HG02970 (cell line): Measurements from ENCODE around the gene TBC1D20.
A peak's percentile ranks its signal among the peaks of the same experiment; 100 is the strongest.
"Not testable (repeated sequence)": the region's sequence is repeated elsewhere in the genome, so short reads cannot be mapped to it uniquely, and the experiment has no call there.

ENCODE experiments used
- ATAC-seq: cut with Tn5 transposase; IDR thresholded peaks from one replicate; pipeline ENCODE4 v1.9.1; 2021; ENCODE audit warnings: mild to moderate bottlenecking, moderate library complexity, moderate number of reproducible peaks; ENCODE audit not compliant: unreplicated experiment, low FRiP score

Gene TBC1D20, protein sequence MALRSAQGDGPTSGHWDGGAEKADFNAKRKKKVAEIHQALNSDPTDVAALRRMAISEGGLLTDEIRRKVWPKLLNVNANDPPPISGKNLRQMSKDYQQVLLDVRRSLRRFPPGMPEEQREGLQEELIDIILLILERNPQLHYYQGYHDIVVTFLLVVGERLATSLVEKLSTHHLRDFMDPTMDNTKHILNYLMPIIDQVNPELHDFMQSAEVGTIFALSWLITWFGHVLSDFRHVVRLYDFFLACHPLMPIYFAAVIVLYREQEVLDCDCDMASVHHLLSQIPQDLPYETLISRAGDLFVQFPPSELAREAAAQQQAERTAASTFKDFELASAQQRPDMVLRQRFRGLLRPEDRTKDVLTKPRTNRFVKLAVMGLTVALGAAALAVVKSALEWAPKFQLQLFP

DNA sequence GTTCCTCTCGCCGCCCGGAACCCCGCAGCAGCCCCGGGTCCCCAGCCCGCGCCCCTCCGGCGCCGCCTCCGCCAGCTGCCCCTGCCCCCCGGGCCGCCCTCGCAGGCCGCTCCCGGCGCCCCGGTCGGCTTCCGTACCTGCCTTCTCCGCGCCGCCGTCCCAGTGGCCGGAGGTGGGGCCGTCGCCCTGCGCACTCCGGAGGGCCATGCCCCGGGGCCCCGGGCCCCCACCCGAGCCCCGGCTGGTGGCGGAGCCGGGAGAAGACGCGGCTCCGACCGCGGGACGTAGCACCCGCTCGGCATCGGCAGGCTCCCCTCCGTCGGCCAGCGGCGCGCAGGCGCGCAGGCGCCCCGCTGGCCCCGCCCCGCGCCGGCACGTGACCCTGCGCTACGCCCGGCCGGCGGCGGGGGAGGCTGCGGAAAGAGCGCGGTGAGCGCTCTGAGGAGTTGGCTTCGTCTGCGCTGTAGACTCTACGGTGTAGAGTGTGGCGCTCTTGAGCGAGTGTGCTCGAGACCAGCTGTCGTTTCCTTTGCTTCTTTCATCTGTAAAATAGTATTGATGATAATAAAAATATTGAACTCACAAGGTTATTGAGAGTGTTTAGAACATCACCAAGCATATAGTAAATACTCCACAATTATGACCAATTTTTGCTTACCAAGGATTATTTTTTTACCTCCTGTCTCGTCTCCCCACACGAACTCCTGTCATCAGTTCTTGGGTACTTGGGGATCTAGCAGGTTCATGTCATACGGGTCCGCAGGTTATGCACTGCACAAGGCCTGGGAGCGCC, at the start of gene TBC1D20:
TBC1D20 (minus strand) TSS at position 335 of the 793 bp plus-strand sequence; CDS start at position 207, 128 bp downstream.
- peak; percentile 91 for ATAC-seq

GRCh38 chr20:510328-511057, 48.2 kb upstream of the TBC1D20 start:
- not testable (repeated sequence) for ATAC-seq

DNA sequence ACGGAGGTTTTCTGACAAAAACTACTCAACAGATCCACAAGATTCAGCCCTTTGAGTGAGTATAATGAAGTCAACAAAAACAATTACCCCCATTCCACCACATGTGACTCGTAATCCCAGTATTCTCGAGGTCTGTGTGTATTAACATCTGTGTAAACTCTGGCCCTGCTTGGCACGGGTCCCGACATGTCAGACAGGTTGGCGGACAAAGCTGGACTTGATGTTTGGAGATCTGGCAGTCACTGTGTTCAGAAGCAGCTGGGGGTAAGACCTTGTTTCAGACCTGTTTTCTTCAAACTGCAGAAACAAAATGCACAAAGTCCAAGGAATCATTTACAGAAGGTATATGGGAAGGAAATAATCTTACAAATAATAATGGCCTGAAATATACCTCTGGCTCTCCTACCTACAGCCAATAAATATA, 46.0 kb upstream of the TBC1D20 start:
- ATAC-seq = not testable (repeated sequence)

GRCh38 chr20:507761-508332, 45.5 kb upstream of the TBC1D20 start:
- ATAC-seq = no peak

- no peak for ATAC-seq
Measured at GRCh38 chr20:507006-507758, 44.8 kb upstream of the TBC1D20 start.

DNA sequence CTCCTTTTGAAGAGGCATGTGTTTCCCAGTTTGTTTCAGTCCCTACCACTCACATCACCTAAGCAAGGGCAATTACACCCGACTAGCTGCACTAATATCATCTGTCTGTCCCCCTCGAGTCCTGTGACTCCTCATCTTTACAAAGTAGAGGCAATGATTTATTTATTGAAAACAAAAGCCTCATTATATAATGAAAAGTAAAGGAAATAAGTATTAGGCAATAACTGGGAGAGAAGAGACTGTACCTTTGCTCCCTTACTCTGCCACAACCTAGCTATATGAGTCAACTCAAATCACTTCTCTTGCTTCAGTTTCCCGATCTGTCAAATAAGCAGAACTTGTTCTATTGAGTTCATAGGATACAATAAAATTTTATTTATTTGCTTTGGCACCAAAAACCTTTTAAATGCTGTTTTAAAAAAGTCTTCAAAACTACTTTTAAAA, 42.3 kb upstream of the TBC1D20 start:
- ATAC-seq = no peak

DNA sequence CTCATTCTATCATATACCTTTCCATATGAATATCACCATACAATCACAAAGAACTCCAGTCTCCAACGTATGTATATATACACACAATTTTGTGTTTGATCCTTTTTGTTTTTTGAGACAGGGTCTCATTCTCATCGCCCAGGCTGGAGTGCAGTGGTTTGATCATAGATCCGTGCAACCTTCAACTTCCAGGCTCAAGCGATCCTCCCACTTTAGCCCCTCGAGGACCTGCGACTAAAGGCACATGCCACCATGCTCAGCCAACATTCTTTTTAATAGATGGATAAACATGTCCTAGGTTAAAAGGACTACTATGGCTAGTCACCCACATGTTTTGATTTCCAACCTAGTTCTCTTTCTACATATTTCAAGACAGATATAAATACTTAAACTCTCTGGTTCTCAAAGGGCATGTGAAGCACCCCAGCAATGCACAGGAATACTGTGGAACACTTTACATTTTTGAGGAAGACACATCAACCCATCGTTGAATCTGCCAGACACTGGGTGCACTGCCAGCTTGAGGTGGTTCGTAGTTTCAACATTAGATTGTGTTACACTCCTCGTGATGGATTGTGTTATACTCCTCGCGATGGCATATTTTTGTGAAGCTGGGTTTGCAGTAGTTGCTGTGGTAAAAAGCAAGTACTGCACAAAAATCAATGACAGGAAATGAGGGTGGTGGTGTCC, 40.9 kb upstream of the TBC1D20 start:
- no peak for ATAC-seq

DNA sequence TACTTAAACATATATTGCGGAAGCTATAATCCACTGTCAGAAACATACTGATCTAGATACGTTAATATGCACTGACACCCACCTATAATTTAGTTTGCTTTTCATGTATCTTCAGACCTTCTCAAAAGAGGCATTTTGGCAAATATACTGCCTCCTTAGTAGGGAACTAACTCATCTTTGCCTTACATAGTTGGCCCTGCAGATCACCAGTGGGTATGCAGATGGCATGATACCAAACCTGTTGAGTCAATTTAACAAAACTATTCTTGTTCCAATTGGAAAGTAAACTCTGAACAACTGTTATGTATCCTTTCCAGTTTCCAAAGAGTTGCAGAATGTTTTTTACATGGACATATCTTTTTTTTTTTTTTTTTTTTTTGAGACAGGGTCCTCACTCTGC, 35.6 kb upstream of the TBC1D20 start:
- ATAC-seq = no peak

DNA sequence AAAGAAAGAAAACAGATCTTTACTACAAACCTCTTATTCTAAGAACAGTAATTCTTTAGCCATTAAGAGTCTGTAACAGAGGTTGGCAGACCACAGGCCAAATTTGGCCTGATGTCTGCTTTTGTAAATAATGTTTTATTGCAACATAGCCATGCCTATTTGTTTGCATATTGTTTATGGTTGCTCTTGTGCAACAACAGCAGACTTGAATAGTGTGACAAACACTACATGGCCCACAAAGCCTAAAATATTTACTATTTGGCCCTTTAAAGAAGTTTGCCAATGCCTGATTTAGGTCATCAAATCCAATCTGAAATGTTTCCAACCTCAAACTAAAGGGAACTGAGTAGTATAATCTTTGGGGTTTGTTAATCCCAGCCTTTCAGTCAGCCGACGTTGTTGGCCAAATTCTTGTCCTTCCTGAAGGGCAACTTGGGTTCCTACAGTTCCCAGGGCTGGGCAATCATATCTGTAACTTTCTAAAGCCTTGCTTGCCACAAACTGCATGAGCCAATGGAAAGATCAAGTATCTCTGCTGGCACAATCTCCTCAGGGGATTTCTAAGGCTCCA, 33.9 kb upstream of the TBC1D20 start:
- ATAC-seq = no peak

- no peak for ATAC-seq
Measured at GRCh38 chr20:492159-492558, 29.8 kb upstream of the TBC1D20 start.

DNA sequence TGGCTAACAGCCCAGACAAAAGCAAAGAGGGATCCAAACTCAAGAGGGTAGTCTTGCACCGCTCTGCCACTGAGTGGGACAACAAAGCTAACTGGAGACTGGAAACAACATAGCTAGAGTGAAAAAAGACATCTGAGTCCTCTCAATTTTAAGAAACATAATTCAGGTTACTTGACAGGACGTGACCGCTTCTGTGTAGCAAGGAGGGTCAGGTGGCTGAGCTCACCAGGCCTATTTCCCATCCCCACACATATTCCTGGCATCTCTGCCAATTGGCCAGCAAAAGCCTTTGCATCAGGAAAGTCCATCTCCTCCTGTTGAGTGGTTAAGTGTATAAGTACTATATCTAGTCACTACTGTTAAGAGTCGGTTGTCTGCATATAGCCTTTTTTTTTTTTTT, 25.3 kb upstream of the TBC1D20 start:
- no peak for ATAC-seq

DNA sequence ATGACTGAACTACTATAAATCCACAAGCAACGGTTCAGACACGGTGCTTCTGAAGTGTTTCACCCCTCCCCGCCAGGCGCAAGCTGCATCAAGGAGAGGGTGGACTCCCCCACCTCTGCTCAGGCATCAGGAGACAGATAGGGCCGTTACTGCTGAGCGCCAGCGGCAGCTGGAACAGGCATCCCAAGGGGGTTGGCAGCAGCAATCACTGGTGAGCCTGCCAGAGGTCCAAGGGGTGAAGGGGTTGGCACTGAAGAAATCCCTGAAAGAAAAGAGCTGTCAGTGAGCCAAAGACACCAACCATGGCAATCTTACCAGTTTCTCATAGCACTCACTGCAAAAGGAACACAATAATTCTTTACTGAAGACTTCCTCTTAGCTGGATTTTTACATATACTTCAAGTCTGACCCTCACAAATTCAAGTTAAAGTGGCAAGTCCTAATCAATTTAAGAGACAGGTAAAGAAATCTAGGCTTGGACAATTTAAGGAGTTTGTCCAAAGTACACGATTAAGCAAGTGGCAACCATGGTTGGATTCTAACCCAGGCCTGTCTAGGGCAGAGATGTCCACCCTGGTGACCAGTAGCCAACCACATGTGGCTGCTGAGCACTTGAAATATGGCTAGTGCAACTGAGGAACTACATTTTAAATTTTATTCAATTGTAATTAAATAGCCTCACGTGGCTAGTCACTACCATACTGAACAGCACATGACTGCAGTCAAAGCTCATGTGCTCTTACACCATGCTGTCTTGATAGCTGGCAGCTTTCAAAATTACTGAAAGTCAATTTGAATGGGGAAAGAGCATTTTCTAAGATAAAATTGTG, 21.7 kb upstream of the TBC1D20 start:
- no peak for ATAC-seq

GRCh38 chr20:481167-481566, 18.8 kb upstream of the TBC1D20 start:
- no peak for ATAC-seq

DNA sequence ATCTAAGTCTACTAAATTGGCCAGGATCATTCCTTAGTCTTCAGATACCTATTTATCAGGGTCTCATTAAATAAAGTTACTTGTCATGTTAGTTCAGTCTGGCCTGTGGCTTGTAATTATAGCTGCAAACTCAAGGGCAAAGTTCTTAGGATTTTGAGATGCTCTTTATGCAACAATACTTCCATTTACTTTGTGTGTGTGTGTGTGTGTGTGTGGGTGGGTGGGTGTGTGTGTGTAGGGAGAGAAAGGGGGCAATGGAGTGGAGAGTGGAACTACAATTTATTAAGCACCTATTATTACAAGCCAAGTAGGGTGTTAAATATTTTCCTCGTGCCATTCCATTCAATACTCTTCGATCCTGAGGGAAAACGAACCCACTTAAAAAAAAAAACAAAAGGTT, 17.7 kb upstream of the TBC1D20 start:
- no peak for ATAC-seq

DNA sequence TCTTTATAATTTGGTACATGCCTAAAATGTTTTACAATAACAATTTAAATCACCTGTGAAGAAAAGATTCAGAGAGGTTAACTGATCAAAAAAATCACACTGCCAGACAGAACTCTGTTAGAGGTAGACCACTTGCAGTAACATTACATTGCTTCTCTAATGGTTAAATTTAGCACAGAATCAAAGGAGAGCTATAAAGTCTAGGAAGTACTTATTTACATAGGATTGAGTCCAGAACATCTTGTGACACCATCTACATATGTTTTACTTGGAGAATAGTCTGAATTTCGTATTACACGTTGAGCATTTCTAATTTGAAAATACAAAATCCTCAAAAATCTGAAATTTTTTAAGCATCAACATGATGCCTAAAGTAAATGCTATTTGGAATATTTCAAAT, 17.2 kb upstream of the TBC1D20 start:
- ATAC-seq = no peak

DNA sequence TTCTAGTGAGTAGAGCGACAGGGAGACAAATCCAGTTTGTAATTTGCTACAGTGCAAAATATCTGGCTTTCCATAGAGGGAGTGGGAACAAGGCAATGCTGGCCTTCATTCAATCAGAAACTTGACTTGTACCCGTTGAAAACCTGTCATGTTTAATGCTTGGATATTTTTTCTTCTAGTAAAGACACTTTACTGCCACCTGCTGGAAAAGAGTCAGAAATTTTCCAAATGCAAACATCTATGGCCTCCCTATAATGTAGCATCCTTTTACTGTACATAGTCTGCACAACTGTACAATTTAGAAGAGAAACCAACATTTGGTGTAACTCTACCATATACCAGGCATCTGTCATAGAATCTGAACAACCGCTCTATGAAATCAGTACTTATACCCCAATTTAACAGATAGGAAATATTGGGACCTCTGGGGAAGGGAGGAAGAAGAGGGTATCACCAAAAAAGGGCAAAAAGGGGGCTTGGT, 16.7 kb upstream of the TBC1D20 start:
- no peak for ATAC-seq

DNA sequence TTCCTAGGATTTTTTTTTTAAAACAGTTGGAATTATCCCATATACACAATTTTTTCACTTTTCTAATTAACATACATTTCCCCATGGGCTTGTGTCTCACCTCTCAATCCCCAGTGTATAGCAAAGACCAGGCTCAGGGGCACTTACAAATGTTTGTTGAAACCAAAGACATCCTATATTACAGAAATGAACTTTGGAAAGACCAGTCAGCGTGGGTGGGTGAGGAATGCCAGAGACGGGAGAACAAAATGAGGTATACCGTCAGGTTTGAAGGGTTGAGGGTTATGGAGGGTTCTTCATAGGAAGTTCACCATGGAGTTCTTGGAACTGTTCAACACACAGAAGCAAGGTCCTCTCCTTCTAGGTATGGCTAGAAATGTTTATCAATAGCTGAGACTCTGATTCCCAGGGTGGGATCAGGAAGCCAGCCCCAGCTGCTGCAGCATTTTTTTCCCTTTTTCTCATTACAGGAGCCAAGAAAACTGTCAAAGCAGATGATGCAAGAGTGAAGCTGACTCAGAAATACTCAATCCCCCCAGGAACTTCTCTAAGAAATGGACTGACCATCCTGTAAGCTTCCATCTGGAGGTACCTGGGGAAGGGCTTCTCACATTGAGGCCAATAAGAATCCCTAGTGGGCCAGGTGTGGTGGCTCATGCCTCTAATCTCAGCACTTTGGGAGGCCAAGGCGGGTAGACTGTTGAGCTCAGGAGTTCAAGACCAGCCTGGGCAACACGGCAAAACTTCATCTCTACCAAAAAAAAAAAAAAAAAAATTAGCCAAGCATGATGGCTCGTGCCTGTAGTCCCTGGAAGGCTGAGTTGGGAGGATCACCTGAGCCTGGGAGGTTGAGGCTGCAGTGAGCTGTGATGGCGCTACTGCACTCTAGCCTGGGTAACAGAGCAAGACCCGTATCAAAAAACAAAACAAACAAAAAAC, 15.9 kb upstream of the TBC1D20 start:
- ATAC-seq = no peak
